NCI-H146 (cell line): Measurements from ENCODE around the gene OR2H1.
"Not testable (repeated sequence)": the region's sequence is repeated elsewhere in the genome, so short reads cannot be mapped to it uniquely, and the experiment has no call there.

ENCODE experiments used
- DNase-seq: peaks from one replicate; lab custom pipeline; 2025; lab: John Stamatoyannopoulos, UW

OR2H1 gene

DNA sequence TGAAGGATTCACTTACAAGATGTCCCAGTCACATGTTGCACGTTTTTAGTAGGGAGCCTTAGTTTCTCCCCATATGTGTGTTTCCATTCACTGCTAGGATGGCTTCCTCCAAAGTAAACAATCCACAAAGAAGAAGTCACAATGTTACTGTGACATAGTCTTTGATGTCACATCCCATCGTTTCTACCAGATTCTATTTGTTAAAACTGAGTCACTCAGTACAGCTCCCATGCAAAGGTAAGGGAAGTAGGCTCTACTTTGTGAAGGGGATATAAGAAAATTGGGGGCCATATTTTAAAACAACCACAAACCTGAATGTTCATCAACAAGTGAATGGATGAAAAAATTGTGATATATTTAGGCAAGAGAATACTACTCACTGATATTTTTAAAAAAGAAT is at the start of gene OR2H1, which contains the start of gene OR11A1:
TSS of gene OR2H1 (plus strand) at position 185 of the 400 bp plus-strand sequence. CDS start 4,615 bp downstream, outside the sequence.
TSS of gene OR11A1 (minus strand) at position 101 of the 400 bp plus-strand sequence. CDS start 29,430 bp downstream, outside the sequence.
- DNase-seq = no peak

- DNase-seq = no peak
Measured at GRCh38 chr6:29414588-29414987, 42.4 kb upstream of the OR2H1 start, which contains the start of gene OR12D1. Gene OR12D1 (plus strand): TSS chr6:29414928.

- DNase-seq = no peak
Measured at GRCh38 chr6:29419516-29419915, 37.4 kb upstream of the OR2H1 start.

GRCh38 chr6:29424168-29424567 is 32.8 kb upstream of the OR2H1 start:
- no peak for DNase-seq

- DNase-seq = no peak
Measured at GRCh38 chr6:29424575-29424974, 32.4 kb upstream of the OR2H1 start.

DNA sequence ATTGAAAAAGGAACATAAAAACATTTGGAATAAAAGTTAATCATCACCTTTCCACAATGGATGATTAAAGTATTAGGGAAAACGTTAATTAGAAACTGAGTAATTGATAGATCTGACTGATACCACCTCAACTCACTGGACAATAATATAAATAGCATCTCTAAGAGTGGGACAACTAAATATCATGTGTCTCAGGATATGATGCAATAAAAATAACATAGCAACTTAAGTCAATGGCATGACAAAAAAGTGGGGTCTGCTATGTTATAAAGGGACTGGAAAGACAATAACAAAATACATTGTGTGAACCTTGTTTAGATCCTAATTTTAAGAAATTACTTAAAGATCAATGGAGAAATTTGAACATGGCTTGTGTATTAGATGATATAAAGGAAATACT is 31.9 kb upstream of the OR2H1 start:
- DNase-seq = no peak

GRCh38 chr6:29426654-29427053 is 30.3 kb upstream of the OR2H1 start:
- no peak for DNase-seq

GRCh38 chr6:29436730-29437129 is 20.2 kb upstream of the OR2H1 start:
- DNase-seq = not testable (repeated sequence)

GRCh38 chr6:29439006-29439405 is 17.9 kb upstream of the OR2H1 start, which contains the start of gene OR10C1:
Gene OR10C1 (plus strand): TSS chr6:29439306. CDS start chr6:29440016, 710 bp downstream.
- no peak for DNase-seq

GRCh38 chr6:29442719-29443118 is 14.2 kb upstream of the OR2H1 start:
- DNase-seq = no peak

GRCh38 chr6:29444031-29444430 is 12.9 kb upstream of the OR2H1 start:
- not testable (repeated sequence) for DNase-seq

- DNase-seq = no peak
Measured at GRCh38 chr6:29447670-29448069, 9.3 kb upstream of the OR2H1 start.

DNA sequence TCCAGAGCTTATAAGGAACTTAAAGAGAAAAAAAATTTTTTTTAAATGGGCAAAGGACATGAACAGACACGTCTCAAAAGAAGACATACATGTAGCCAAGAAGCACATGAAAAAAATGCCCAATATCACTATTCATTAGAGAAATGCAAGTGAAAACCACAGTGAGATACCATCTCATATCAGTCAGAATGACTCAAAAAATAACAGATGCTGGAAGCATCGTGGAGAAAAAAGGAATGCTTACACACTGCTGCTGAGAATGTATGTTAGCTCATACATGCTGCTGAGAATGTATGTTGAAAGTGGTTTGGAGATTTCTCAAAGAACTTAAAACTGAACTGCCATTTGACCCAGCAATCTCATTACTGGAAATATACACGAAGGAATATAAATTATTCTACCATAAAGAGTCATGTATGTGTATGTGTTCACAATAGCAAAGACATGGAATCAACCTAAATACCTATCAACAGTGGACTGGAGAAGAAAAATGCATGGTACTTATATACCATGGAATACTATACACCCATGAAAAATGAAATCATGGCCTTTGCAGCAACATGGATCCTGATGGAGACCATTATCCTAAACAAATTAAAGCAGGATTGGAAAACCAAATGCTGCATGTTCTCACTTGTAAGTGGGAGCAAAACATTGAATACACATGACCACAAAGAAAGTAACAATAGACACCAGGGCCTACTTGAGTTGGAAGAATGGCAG is 5.3 kb upstream of the OR2H1 start:
- no peak for DNase-seq

GRCh38 chr6:29461021-29461814 is 4.3 kb downstream of the OR2H1 start:
- no peak for DNase-seq

- DNase-seq = no peak
Measured at GRCh38 chr6:29462022-29462421, 5.1 kb downstream of the OR2H1 start.

GRCh38 chr6:29465279-29465678 is 8.3 kb downstream of the OR2H1 start:
- no peak for DNase-seq

- no peak for DNase-seq
Measured at GRCh38 chr6:29465801-29466200, 8.8 kb downstream of the OR2H1 start.

DNA sequence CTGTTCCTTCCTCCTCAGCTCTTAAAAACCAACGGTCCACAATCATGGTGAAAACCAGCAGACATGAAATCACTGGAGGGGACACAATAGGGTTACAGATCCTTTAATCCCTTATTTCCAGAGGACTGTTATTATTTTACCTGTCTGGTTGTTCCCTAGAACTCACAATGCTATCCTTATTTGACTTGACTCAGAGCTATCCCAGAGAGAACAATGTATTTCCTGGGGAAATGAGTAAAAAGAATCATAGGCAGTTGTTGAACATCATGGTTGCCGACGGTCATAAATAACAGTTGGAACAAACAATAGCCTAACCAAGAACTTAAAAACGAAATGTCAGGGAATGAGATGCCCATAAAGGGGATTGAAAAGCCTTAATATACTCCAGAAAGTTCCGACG is 9.3 kb downstream of the OR2H1 start:
- DNase-seq = no peak

DNA sequence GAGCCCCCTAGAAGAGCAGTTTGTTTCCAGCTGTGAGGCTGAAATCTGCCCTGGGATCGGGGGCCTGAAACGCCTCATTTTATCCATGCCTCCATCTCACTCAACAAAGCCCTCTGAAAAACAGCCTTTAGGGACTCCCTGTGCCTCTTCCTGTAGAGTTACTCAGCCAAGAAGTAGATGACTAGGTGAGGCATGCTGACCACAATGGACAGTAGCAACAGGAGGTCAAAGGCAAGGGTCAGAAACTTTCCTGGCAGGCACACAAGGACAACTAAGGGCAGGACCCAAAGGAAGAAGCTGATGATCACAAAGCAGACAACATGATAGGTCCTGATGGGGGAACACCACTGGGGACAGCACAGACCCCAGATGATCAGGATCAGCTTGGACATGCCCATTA is 18.0 kb downstream of the OR2H1 start:
- DNase-seq = no peak

- DNase-seq = no peak
Measured at GRCh38 chr6:29477923-29478450, 21.0 kb downstream of the OR2H1 start.

GRCh38 chr6:29478740-29479139 is 21.8 kb downstream of the OR2H1 start:
- DNase-seq = no peak

- DNase-seq = no peak
Measured at GRCh38 chr6:29479560-29479959, 22.6 kb downstream of the OR2H1 start.

DNA sequence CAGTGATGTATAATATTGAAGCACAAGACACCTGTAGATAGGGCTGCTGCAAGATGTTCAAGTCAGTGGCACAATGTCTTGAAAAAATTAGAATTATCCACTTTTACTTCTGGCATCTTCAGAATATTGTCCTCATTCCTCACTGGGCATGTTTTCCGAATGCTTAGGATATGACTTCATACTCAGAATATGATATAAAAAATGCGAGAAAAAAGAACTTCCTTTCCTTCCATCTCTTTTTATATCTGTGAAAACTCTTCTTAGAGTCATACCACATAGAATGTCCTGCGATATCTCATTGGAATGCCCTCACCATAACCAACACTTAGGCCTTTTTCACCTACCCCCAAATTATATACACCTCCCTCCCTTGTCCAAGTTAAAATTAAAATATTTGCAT is 26.2 kb downstream of the OR2H1 start:
- DNase-seq = no peak
